ENCODE data around the gene C6orf89. TPM values are rescaled to one million over a fixed set of nuclear protein-coding genes. Genes with fewer than 3 reads are reported as not detected.

C6orf89 gene
- polyA plus RNA-seq, 1 donor (not counting 4 experiments of a cell fraction or from before 2014, with no cell fraction given), result 29.0 TPM

- Histone ChIP-seq H2AFZ (ENCODE audit: control insufficient read depth, low read length) (no peak overlapping the region), H3K27ac (ENCODE audit: control insufficient read depth, insufficient read depth, low read length) (no peak overlapping the region), H3K9me3 (ENCODE audit: control insufficient read depth, low read depth, low read length) (no peaks in the 10 kb centered on the region), H4K20me1 (ENCODE audit: control insufficient read depth, extremely low read depth, insufficient read depth, low read length) (no peaks in the 10 kb centered on the region), H3K79me2 (ENCODE audit: control insufficient read depth, insufficient read depth, low read length) (no peaks in the 10 kb centered on the region), H3K9me1 (ENCODE audit: control insufficient read depth, extremely low read depth, insufficient read depth, low read length) (no peaks in the 10 kb centered on the region), H3K9ac (ENCODE audit: control insufficient read depth, extremely low read depth, insufficient read depth, low read length) (no peak overlapping the region), H3K27me3 (ENCODE audit: control insufficient read depth, extremely low read depth, insufficient read depth, low read length) (no peaks in the 10 kb centered on the region), H3K4me1 (ENCODE audit: control insufficient read depth, extremely low read depth, insufficient read depth, low read length) (no peaks in the 10 kb centered on the region), H3K4me2 (ENCODE audit: control insufficient read depth, extremely low read depth, insufficient read depth, low read depth, low read length) (no peak overlapping the region), H3K4me3 (ENCODE audit: control insufficient read depth in 2 of 3, extremely low read depth in 1 of 3, insufficient read depth in 2 of 3, low read depth in 1 of 3, low read length in 3 of 3) (no peak overlapping the region), H3K36me3 (ENCODE audit: control insufficient read depth in 2 of 2, extremely low read depth in 1 of 2, insufficient read depth in 2 of 2, low read length in 2 of 2) (peaks cover 7 to 16% of the 10 kb centered on the region in 2 experiments)
- FAIRE-seq (no peak), DNase-seq (ENCODE audit: low read depth, low spot score) (no peak)
- TF ChIP-seq CTCF (optimal IDR thresholded peaks at IDR 0.05 in 1 of 3, IDR thresholded peaks at IDR 0.05 in 1 of 3, conservative IDR thresholded peaks at IDR 0.05 in 1 of 3; ENCODE audit: extremely low read depth in 1 of 3, insufficient read depth in 2 of 3, low read length in 3 of 3), result no peak
- TF ChIP-seq EZH2 (IDR thresholded peaks at IDR 0.05; ENCODE audit: low read length), result no peak
- dilution Hi-C loops (cut with MboI; ENCODE audit: extremely low pct_ligation_motif_present, low sequenced_read_pairs), result no loop called here
These were observed 40.1 kb downstream of the C6orf89 start for GRCh38 chr6:36925809-36926208.

GRCh38 chr6:36926708-36927513 is 41.2 kb downstream of the C6orf89 start:
- H4K20me1 ChIP-seq (ENCODE audit: control insufficient read depth, extremely low read depth, insufficient read depth, low read length), result no peaks in the 10 kb centered on the region
- no peak for TF ChIP-seq EZH2 (IDR thresholded peaks at IDR 0.05; ENCODE audit: low read length)
- TF ChIP-seq CTCF (optimal IDR thresholded peaks at IDR 0.05 in 1 of 3, IDR thresholded peaks at IDR 0.05 in 1 of 3, conservative IDR thresholded peaks at IDR 0.05 in 1 of 3; ENCODE audit: extremely low read depth in 1 of 3, insufficient read depth in 2 of 3, low read length in 3 of 3), result no peak
- H3K9me3 ChIP-seq (ENCODE audit: control insufficient read depth, low read depth, low read length), result no peaks in the 10 kb centered on the region
- no peak overlapping the region for H2AFZ ChIP-seq (ENCODE audit: control insufficient read depth, low read length)
- H3K9ac ChIP-seq (ENCODE audit: control insufficient read depth, extremely low read depth, insufficient read depth, low read length), result no peak overlapping the region
- FAIRE-seq (no peak), DNase-seq (ENCODE audit: low read depth, low spot score) (no peak)
- no peak overlapping the region for H3K27ac ChIP-seq (ENCODE audit: control insufficient read depth, insufficient read depth, low read length)
- H3K4me2 ChIP-seq (ENCODE audit: control insufficient read depth, extremely low read depth, insufficient read depth, low read depth, low read length), result no peak overlapping the region
- H3K4me3 ChIP-seq (ENCODE audit: control insufficient read depth in 2 of 3, extremely low read depth in 1 of 3, insufficient read depth in 2 of 3, low read depth in 1 of 3, low read length in 3 of 3), result no peak overlapping the region
- peaks cover 7 to 13% of the 10 kb centered on the region in 2 experiments for H3K36me3 ChIP-seq (ENCODE audit: control insufficient read depth in 2 of 2, extremely low read depth in 1 of 2, insufficient read depth in 2 of 2, low read length in 2 of 2)
- H3K4me1 ChIP-seq (ENCODE audit: control insufficient read depth, extremely low read depth, insufficient read depth, low read length), result no peaks in the 10 kb centered on the region
- H3K27me3 ChIP-seq (ENCODE audit: control insufficient read depth, extremely low read depth, insufficient read depth, low read length), result no peaks in the 10 kb centered on the region
- H3K9me1 ChIP-seq (ENCODE audit: control insufficient read depth, extremely low read depth, insufficient read depth, low read length), result no peaks in the 10 kb centered on the region
- dilution Hi-C loops (cut with MboI; ENCODE audit: extremely low pct_ligation_motif_present, low sequenced_read_pairs), result no loop called here
- H3K79me2 ChIP-seq (ENCODE audit: control insufficient read depth, insufficient read depth, low read length), result no peaks in the 10 kb centered on the region

Data from keratinocyte (primary cell).